Measurements from ENCODE around the gene DES. TPM values are rescaled to one million over a fixed set of nuclear protein-coding genes. Genes with fewer than 3 reads are reported as not detected.

The DES gene
- total RNA-seq, 1 experiment from 2014 or later = not detected

- DNase-seq (ENCODE audit: low read depth) = no peak
Measured at GRCh38 chr2:219472629-219473187, 54.5 kb downstream of the DES start.

- DNase-seq (ENCODE audit: low read depth) = no peak
Measured at GRCh38 chr2:219473511-219473910, 55.3 kb downstream of the DES start.

DNA sequence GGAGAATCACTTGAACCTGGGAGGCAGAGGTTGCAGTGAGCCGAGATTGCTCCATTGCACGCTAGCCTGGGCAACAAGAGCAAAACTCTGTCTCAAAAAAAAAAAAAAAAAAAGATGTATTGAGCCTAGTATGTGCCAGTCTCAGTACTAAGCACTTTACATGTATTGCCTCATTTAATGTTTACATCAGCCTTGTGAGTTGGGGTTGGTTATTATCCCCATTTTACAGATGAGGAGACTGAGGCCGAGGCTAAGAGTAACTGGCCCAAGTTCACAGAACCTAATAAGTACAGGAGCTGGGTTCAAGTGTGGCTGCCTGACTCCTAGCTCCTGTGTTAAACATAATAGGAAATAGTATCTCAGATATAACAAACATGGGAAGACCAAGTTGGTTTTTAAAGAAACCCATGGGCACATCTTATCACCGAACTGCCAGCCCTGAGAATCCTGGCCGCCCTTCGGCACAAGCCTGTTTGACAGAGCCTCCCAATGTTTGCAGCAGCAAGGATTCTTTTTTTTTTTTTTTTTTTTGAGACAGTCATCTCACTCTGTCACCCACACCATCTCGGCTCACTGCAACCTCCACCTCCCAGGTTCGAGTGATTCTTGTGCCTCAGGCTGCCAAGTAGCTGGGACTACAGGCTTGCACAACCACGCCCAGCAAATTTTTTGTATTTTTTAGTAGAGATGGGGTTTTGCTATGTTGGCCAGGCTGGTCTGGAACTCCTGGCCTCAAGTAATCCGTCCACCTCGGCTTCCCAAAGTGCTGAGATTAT lies 56.3 kb downstream of the DES start:
- DNase-seq (ENCODE audit: low read depth) = no peak

- no peak for DNase-seq (ENCODE audit: low read depth)
Measured at GRCh38 chr2:219475278-219475677, 57.1 kb downstream of the DES start.

DNA sequence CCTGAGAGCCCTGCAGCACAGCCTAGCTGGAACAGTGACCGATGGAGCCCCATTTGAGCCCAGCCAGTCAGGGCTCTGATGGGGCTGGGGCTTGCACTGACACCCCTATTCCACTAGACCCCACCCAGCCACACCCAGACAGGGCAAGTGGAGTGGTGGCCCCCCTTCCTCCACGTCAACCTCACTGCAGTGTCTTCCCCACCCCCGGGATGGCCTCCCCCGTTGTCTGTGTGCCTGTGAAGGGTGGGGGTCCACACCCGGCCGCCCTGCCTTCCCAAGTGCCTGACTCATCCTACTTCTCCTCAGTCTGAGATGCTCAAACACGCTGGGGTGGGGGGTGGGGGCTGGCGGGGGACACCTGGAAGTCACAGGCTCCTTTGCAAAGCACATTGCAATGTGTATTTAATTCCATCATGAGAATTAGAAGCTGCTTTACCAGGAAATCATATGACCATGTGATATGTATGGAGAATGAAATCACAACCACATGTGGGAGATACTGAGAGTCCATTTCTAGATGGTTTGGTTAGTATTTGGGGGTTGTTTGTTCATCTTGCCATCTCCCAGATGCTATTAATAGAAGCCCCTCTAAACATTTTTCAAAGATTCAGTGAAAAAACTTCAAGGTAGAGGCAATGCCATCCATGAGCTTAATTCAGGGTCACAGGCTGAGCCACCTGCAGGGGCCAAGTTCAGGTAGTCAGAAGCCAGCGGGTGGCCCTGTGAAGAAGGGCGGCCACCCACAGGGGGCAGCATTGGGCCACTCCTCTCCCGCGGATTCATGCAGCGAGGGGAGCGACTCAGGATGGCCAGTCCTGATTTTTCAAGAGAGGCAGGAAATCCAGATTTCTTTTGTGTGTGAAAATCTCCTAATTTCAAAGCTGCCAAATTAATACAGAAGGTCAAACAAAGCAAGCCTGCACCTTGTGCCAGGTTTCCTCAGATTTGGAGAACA lies 57.8 kb downstream of the DES start:
- no peak for DNase-seq (ENCODE audit: low read depth)

Other genes starting within 250 kb of the DES start
- 0.02 TPM in 1 of 2 replicates, not detected in the other for gene SLC23A3, start 248.3 kb upstream of the DES start, total RNA-seq (2014; rRNA removed; shearing (Covaris generic))
- gene CNPPD1, start 241.5 kb upstream of the DES start, total RNA-seq (2014; rRNA removed; shearing (Covaris generic)) = 30.2 and 43.4 TPM in 2 replicates
- 54.9 and 66.6 TPM in 2 replicates for gene RETREG2, start 240.1 kb upstream of the DES start, total RNA-seq (2014; rRNA removed; shearing (Covaris generic))
- gene ZFAND2B, start 211.6 kb upstream of the DES start, total RNA-seq (2014; rRNA removed; shearing (Covaris generic)) = 25.6 and 40.5 TPM in 2 replicates
- 19.5 and 27.5 TPM in 2 replicates for gene ABCB6, start 199.4 kb upstream of the DES start, total RNA-seq (2014; rRNA removed; shearing (Covaris generic))
- 61.5 and 73.3 TPM in 2 replicates for gene ATG9A, start 188.7 kb upstream of the DES start, total RNA-seq (2014; rRNA removed; shearing (Covaris generic))
- 16.8 and 23.5 TPM in 2 replicates for gene ANKZF1, start 188.6 kb upstream of the DES start, total RNA-seq (2014; rRNA removed; shearing (Covaris generic))
- 6.2 and 8.0 TPM in 2 replicates for gene GLB1L, start 172.9 kb upstream of the DES start, total RNA-seq (2014; rRNA removed; shearing (Covaris generic))
- gene STK16, start 172.9 kb upstream of the DES start, total RNA-seq (2014; rRNA removed; shearing (Covaris generic)) = 24.5 and 33.7 TPM in 2 replicates
- gene TUBA4B, start 165.1 kb upstream of the DES start, total RNA-seq (2014; rRNA removed; shearing (Covaris generic)) = not detected in 2 replicates
- gene TUBA4A, start 164.5 kb upstream of the DES start, total RNA-seq (2014; rRNA removed; shearing (Covaris generic)) = 105 and 129 TPM in 2 replicates
- gene DNAJB2, start 139.0 kb upstream of the DES start, total RNA-seq (2014; rRNA removed; shearing (Covaris generic)) = 33.2 and 45.9 TPM in 2 replicates
- gene PTPRN, start 109.0 kb upstream of the DES start, total RNA-seq (2014; rRNA removed; shearing (Covaris generic)) = 1.1 and 1.7 TPM in 2 replicates
- gene RESP18, start 85.6 kb upstream of the DES start, total RNA-seq (2014; rRNA removed; shearing (Covaris generic)) = not detected in 2 replicates
- gene DNPEP, start 30.5 kb upstream of the DES start, total RNA-seq (2014; rRNA removed; shearing (Covaris generic)) = 75.8 and 88.2 TPM in 2 replicates
- 9.8 and 13.9 TPM in 2 replicates for gene SPEG, start 16.5 kb downstream of the DES start, total RNA-seq (2014; rRNA removed; shearing (Covaris generic))
- gene GMPPA, start 80.5 kb downstream of the DES start, total RNA-seq (2014; rRNA removed; shearing (Covaris generic)) = 81.6 and 89.2 TPM in 2 replicates
- gene ASIC4, start 96.1 kb downstream of the DES start, total RNA-seq (2014; rRNA removed; shearing (Covaris generic)) = 0.02 and 0.10 TPM in 2 replicates
- 117 and 227 TPM in 2 replicates for gene CHPF, start 125.4 kb downstream of the DES start, total RNA-seq (2014; rRNA removed; shearing (Covaris generic))
- gene TMEM198, start 125.7 kb downstream of the DES start, total RNA-seq (2014; rRNA removed; shearing (Covaris generic)) = 2.5 and 3.5 TPM in 2 replicates
- gene OBSL1, start 153.2 kb downstream of the DES start, total RNA-seq (2014; rRNA removed; shearing (Covaris generic)) = 44.2 and 81.4 TPM in 2 replicates
- gene INHA, start 153.9 kb downstream of the DES start, total RNA-seq (2014; rRNA removed; shearing (Covaris generic)) = 0.12 and 0.20 TPM in 2 replicates
- gene STK11IP, start 179.5 kb downstream of the DES start, total RNA-seq (2014; rRNA removed; shearing (Covaris generic)) = 6.7 and 16.3 TPM in 2 replicates
- gene SLC4A3, start 209.3 kb downstream of the DES start, total RNA-seq (2014; rRNA removed; shearing (Covaris generic)) = 1.2 and 2.6 TPM in 2 replicates

All from M059J (cell line).